Calu3 (cell line): Measurements from ENCODE around the gene OR5D16. TPM values are rescaled to one million over a fixed set of nuclear protein-coding genes. Genes with fewer than 3 reads are reported as not detected.

Experiments
- BruUV-seq: library from RNA; stranded (reverse); fragments of 400-500 nt; replicated peaks from 2 replicates; lab custom pipeline; 2021; lab: Mats Ljungman, UMichigan
- CTCF ChIA-PET: fragments of 300-600 bp; sonication (Branson Sonifier 250); formaldehyde crosslinking; loops from one replicate; lab custom pipeline; 2022; ENCODE audit warnings: antibody characterized with exemption; lab: Charles Lee
- DNase-seq: peaks from one replicate; pipeline ENCODE4 v3.0.0; 2022
- H3K27ac Mint-ChIP-seq: one replicate; pipeline ENCODE4 v1.8.0; 2022; ENCODE audit warnings: mixed read lengths; ENCODE audit not compliant: unreplicated experiment
- H3K27me3 Mint-ChIP-seq: one replicate; pipeline ENCODE4 v1.8.0; 2022; ENCODE audit warnings: mixed read lengths; ENCODE audit not compliant: unreplicated experiment
- H3K36me3 Mint-ChIP-seq: one replicate; pipeline ENCODE4 v1.8.0; 2022; ENCODE audit warnings: mild to moderate bottlenecking, moderate library complexity, mixed read lengths; ENCODE audit not compliant: insufficient read depth, unreplicated experiment
- H3K4me1 Mint-ChIP-seq: one replicate; pipeline ENCODE4 v1.8.0; 2022; ENCODE audit warnings: mild to moderate bottlenecking, low read depth, mixed read lengths; ENCODE audit not compliant: unreplicated experiment
- H3K4me3 Mint-ChIP-seq: one replicate; pipeline ENCODE4 v1.8.0; 2022; ENCODE audit warnings: mild to moderate bottlenecking, low read depth, moderate library complexity, mixed read lengths; ENCODE audit not compliant: unreplicated experiment
- H3K9me3 Mint-ChIP-seq: one replicate; pipeline ENCODE4 v1.8.0; 2022; ENCODE audit warnings: low read depth, mixed read lengths; ENCODE audit not compliant: unreplicated experiment
- intact Hi-C: fragments of 100-400 bp; cut with micrococcal nuclease; formaldehyde crosslinking; loops from one replicate; pipeline ENCODE4 v1.10.0; 2022; ENCODE audit not compliant: unreplicated experiment
- total RNA-seq: library from RNA; stranded (reverse); gene quantifications from 2 replicates; pipeline ENCODE4 v1.2.3, GENCODE V29; 2022
- TF ChIP-seq, protein P1 (sequence below): fragments of 200-600 bp; IDR thresholded peaks from one replicate; pipeline ENCODE4 v1.8.0; 2022; ENCODE audit warnings: antibody characterized with exemption; ENCODE audit not compliant: unreplicated experiment

OR5D16 gene
- total RNA-seq, 1 experiment from 2014 or later = not detected

DNA sequence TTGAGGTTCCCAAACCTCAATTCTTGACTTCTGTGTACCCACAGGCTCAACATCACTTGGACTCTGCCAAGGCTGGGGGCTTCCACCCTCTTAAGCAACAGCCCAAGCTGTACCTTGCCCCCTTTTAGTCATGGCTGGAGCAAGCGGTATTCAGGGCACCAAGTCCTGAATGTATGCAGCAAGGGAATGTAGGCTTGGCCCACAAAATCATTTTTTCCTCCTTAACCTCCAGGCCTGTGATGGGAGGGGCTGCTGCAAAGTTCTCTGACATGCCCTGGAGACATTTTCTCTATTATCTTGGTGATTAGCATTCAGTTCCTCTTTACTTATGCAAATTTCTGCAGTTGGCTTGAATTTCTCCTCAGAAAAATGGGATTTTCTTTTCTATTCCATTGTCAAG is 32.3 kb upstream of the OR5D16 start:
- no peak overlapping the region for H3K27ac Mint-ChIP-seq
- no peaks in the 10 kb centered on the region for H3K4me1 Mint-ChIP-seq
- intact Hi-C loops = no loop called here
- no peaks in the 10 kb centered on the region for H3K36me3 Mint-ChIP-seq
- H3K4me3 Mint-ChIP-seq = no peak overlapping the region
- TF ChIP-seq, protein P1, sequence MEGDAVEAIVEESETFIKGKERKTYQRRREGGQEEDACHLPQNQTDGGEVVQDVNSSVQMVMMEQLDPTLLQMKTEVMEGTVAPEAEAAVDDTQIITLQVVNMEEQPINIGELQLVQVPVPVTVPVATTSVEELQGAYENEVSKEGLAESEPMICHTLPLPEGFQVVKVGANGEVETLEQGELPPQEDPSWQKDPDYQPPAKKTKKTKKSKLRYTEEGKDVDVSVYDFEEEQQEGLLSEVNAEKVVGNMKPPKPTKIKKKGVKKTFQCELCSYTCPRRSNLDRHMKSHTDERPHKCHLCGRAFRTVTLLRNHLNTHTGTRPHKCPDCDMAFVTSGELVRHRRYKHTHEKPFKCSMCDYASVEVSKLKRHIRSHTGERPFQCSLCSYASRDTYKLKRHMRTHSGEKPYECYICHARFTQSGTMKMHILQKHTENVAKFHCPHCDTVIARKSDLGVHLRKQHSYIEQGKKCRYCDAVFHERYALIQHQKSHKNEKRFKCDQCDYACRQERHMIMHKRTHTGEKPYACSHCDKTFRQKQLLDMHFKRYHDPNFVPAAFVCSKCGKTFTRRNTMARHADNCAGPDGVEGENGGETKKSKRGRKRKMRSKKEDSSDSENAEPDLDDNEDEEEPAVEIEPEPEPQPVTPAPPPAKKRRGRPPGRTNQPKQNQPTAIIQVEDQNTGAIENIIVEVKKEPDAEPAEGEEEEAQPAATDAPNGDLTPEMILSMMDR = no peak
- no peaks in the 10 kb centered on the region for H3K27me3 Mint-ChIP-seq
- DNase-seq = no peak
- BruUV-seq = no TSS peak
- CTCF ChIA-PET = no interaction called here
- peaks cover 9% of the 10 kb centered on the region for H3K9me3 Mint-ChIP-seq

DNA sequence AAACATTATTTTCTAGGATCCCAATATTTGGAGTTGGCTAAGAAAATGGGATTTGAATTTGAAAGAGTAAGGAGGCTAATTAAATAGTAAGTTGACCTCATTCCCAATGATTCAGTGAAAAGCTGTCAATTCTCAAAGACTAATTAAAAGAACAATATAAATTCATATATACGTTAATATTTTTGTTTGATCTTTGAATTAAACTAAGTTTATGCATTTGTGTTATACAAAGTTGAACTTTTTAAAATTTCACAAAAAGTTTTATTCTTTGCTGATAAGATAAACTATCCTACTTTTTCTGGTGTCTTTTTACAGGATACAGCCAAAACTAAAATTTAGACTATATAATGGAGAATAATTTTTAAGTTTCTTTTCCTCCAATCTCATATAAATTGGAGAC is 27.5 kb upstream of the OR5D16 start, which contains the start of gene OR5L1:
Gene OR5L1, plus strand, starts transcription at position 301 of the 400 bp plus-strand sequence. CDS start 100 bp downstream, outside the sequence.
- TF ChIP-seq, protein P1 = no peak
- Mint-ChIP-seq H3K27me3 (no peaks in the 10 kb centered on the region), H3K9me3 (peaks cover 21% of the 10 kb centered on the region), H3K4me3 (no peak within 1 kb of the TSS), H3K27ac (no peak within 1 kb of the TSS), H3K36me3 (no peaks in the 10 kb centered on the region), H3K4me1 (no peaks in the 10 kb centered on the region)
- CTCF ChIA-PET = no interaction called here
- DNase-seq = no peak
- BruUV-seq = no TSS peak
- intact Hi-C loops = no loop called here

DNA sequence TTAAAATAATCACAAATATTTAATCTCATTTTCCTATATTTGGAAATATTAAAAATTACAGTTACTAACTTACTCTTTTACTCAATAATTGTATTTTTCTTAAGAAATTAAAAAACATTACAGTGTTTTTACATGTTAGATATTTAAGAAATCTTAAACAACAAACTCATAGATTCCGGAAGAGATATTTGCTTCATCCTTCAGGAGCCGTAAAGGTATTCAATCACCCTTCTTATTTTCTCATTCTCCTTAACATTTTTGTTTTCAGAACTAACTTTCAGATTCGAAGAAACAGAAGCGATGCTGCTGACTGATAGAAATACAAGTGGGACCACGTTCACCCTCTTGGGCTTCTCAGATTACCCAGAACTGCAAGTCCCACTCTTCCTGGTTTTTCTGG is 19.2 kb upstream of the OR5D16 start, which contains the start of gene OR5D18:
Gene OR5D18, plus strand, starts transcription at position 301 of the 400 bp plus-strand sequence. Its CDS starts 0 bp downstream, at position 301.
- no TSS peak for BruUV-seq
- TF ChIP-seq, protein P1 = no peak
- DNase-seq = no peak

DNA sequence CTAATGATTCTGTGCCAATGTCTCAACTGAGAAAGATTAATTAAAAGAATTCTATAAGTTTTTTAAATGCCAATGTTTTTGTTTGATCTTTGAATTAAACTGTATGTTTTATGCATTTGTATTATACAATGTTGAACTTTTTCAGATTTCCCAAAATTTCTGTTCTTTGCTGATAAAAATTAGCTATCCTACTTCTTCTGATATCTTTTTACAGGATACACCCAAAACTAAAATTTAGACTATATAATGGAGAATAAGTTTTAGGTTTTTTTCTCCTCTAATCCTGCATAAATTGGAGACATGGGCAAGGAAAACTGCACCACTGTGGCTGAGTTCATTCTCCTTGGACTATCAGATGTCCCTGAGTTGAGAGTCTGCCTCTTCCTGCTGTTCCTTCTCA is 11.6 kb upstream of the OR5D16 start, which contains the start of gene OR5L2:
Gene OR5L2, plus strand, starts transcription at position 301 of the 400 bp plus-strand sequence. Its CDS starts 0 bp downstream, at position 301.
- H3K27ac Mint-ChIP-seq = no peak within 1 kb of the TSS
- H3K9me3 Mint-ChIP-seq = peaks cover 8% of the 10 kb centered on the region
- H3K4me3 Mint-ChIP-seq = no peak within 1 kb of the TSS
- TF ChIP-seq, protein P1 = no peak
- intact Hi-C loops = no loop called here
- H3K27me3 Mint-ChIP-seq = no peaks in the 10 kb centered on the region
- DNase-seq = no peak
- H3K36me3 Mint-ChIP-seq = no peaks in the 10 kb centered on the region
- BruUV-seq = no TSS peak
- CTCF ChIA-PET = interaction anchor here (0.7 kb wide), 1 partner anchor 745 kb away, joined by 3 read pairs; no protein-coding TSS in a partner anchor
- H3K4me1 Mint-ChIP-seq = no peaks in the 10 kb centered on the region

More for the DNA sequence above, 19.2 kb upstream of the OR5D16 start, which contains the start of gene OR5D18:
- no peaks in the 10 kb centered on the region for H3K36me3 Mint-ChIP-seq
- intact Hi-C loops = no loop called here
- no peaks in the 10 kb centered on the region for H3K4me1 Mint-ChIP-seq
- H3K4me3 Mint-ChIP-seq = no peak within 1 kb of the TSS
- peaks cover 22% of the 10 kb centered on the region for H3K9me3 Mint-ChIP-seq
- no peaks in the 10 kb centered on the region for H3K27me3 Mint-ChIP-seq
- CTCF ChIA-PET = no interaction called here
- no peak within 1 kb of the TSS for H3K27ac Mint-ChIP-seq
